HFFc6 (cell line): ENCODE results near the gene HAO1. TPM values are rescaled to one million over a fixed set of nuclear protein-coding genes. Genes with fewer than 3 reads are reported as not detected.
A peak's percentile ranks its signal among the peaks of the same experiment; 100 is the strongest.

Experiments
- DNase-seq: peaks from one replicate; pipeline ENCODE4 v3.0.0-alpha.2; 2018
- H3K27ac Mint-ChIP-seq: 2 replicates; pipeline ENCODE4 v1.8.0; 2020; ENCODE audit warnings: mild to moderate bottlenecking, mixed read lengths
- H3K27me3 Mint-ChIP-seq: 2 replicates; pipeline ENCODE4 v1.8.0; 2021; ENCODE audit warnings: mild to moderate bottlenecking, moderate library complexity, mixed read lengths; ENCODE audit not compliant: insufficient read depth
- H3K36me3 Mint-ChIP-seq: 2 replicates; pipeline ENCODE4 v1.8.0; 2021; ENCODE audit warnings: low read depth, mixed read lengths
- H3K4me1 Mint-ChIP-seq: 2 replicates; pipeline ENCODE4 v1.8.0; 2020; ENCODE audit warnings: low read depth, mixed read lengths
- H3K4me3 Mint-ChIP-seq: 2 replicates; pipeline ENCODE4 v1.8.0; 2020; ENCODE audit warnings: mild to moderate bottlenecking, moderate library complexity, mixed read lengths
- H3K9me3 Mint-ChIP-seq: 2 replicates; pipeline ENCODE4 v1.8.0; 2020; ENCODE audit warnings: mild to moderate bottlenecking, mixed read lengths
- CTCF ChIP-seq: fragments of 200-600 bp; sonication (generic); IDR thresholded peaks from 2 replicates; pipeline ENCODE4 v1.5.0; 2021; ENCODE audit warnings: antibody characterized with exemption, mild to moderate bottlenecking
- total RNA-seq, 6 experiments: library from RNA; stranded (reverse); fragmentation: NEBNext Ultra II Directional; extraction: Animal tissue kit (Norgen Biotek cat#: 25700); gene quantifications; 2 replicates in 1 of 6; 3 replicates in 5 of 6; pipeline ENCODE4 v1.2.3, GENCODE V29; 2021

HAO1 gene
- total RNA-seq, 6 experiments from 2014 or later = not detected

- Mint-ChIP-seq H3K9me3 (no peaks in the 10 kb centered on the region), H3K4me3 (no peak overlapping the region), H3K4me1 (no peaks in the 10 kb centered on the region), H3K27me3 (peaks cover 6% of the 10 kb centered on the region), H3K36me3 (no peaks in the 10 kb centered on the region), H3K27ac (no peak overlapping the region)
- no peak for TF ChIP-seq CTCF
- DNase-seq = no peak
Observed at GRCh38 chr20:7882076-7882475, 58.2 kb downstream of the HAO1 start.

- no peaks in the 10 kb centered on the region for H3K4me1 Mint-ChIP-seq
- TF ChIP-seq CTCF = no peak
- H3K27ac Mint-ChIP-seq = no peak overlapping the region
- no peaks in the 10 kb centered on the region for H3K9me3 Mint-ChIP-seq
- peaks cover 4% of the 10 kb centered on the region for H3K27me3 Mint-ChIP-seq
- no peaks in the 10 kb centered on the region for H3K36me3 Mint-ChIP-seq
- no peak for DNase-seq
- H3K4me3 Mint-ChIP-seq = no peak overlapping the region
Observed at GRCh38 chr20:7881551-7881950, 58.7 kb downstream of the HAO1 start.

GRCh38 chr20:7879883-7880282, 60.4 kb downstream of the HAO1 start:
- DNase-seq = peak; percentile 9
- H3K36me3 Mint-ChIP-seq = no peaks in the 10 kb centered on the region
- no peaks in the 10 kb centered on the region for H3K4me1 Mint-ChIP-seq
- peaks cover 4% of the 10 kb centered on the region for H3K27me3 Mint-ChIP-seq
- H3K4me3 Mint-ChIP-seq = no peak overlapping the region
- no peak overlapping the region for H3K27ac Mint-ChIP-seq
- no peaks in the 10 kb centered on the region for H3K9me3 Mint-ChIP-seq
- no peak for TF ChIP-seq CTCF

- no peaks in the 10 kb centered on the region for H3K36me3 Mint-ChIP-seq
- H3K9me3 Mint-ChIP-seq = no peaks in the 10 kb centered on the region
- H3K27me3 Mint-ChIP-seq = peaks cover 6% of the 10 kb centered on the region
- H3K27ac Mint-ChIP-seq = no peak overlapping the region
- no peak for TF ChIP-seq CTCF
- no peak for DNase-seq
- no peaks in the 10 kb centered on the region for H3K4me1 Mint-ChIP-seq
- no peak overlapping the region for H3K4me3 Mint-ChIP-seq
Observed at GRCh38 chr20:7868108-7868507, 72.2 kb downstream of the HAO1 start.

- DNase-seq = no peak
- Mint-ChIP-seq H3K4me1 (no peaks in the 10 kb centered on the region), H3K4me3 (no peak overlapping the region), H3K27me3 (peaks cover 6% of the 10 kb centered on the region), H3K27ac (no peak overlapping the region), H3K36me3 (no peaks in the 10 kb centered on the region), H3K9me3 (no peaks in the 10 kb centered on the region)
- no peak for TF ChIP-seq CTCF
Observed at GRCh38 chr20:7866285-7866684, 74.0 kb downstream of the HAO1 start.

- H3K27me3 Mint-ChIP-seq = peaks cover 2% of the 10 kb centered on the region
- no peaks in the 10 kb centered on the region for H3K9me3 Mint-ChIP-seq
- peaks cover 44% of the 10 kb centered on the region for H3K4me1 Mint-ChIP-seq
- no peak overlapping the region for H3K27ac Mint-ChIP-seq
- peak; percentile 78 for TF ChIP-seq CTCF
- peak; percentile 54 for DNase-seq
- no peak overlapping the region for H3K4me3 Mint-ChIP-seq
- H3K36me3 Mint-ChIP-seq = no peaks in the 10 kb centered on the region
Observed at GRCh38 chr20:7859356-7859802, 80.9 kb downstream of the HAO1 start.
